ENCODE results near the gene AHSG. TPM values are rescaled to one million over a fixed set of nuclear protein-coding genes. Genes with fewer than 3 reads are reported as not detected.

Gene AHSG
- total and polyA plus RNA-seq, 2 donors (not counting 1 experiment from before 2014, with no cell fraction given): not detected

DNA sequence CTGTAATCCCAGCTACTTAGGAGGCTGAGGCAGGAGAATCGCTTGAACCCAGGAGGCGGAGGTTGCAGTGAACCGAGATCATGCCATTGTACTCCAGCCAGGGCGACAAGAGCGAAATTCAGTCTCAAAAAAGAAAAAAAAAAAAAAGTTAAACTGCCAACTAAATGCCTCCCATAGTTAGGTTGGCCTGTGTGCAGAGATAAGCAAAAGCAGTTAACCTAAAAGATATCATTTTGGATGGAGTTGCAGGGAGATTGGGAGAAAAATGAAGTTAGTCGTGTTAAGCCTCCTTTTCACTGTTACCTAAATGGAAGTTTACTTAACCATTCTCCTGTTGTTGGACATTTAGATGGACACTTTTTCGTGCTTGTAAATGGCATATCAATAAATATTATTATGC is 15.9 kb downstream of the AHSG start:
- no peaks in the 10 kb centered on the region for H3K4me1 Mint-ChIP-seq
- no peaks in the 10 kb centered on the region for H3K4me1 ChIP-seq (ENCODE audit: control insufficient read depth in 2 of 2, insufficient read depth in 2 of 2, low read length in 2 of 2)
- no peak overlapping the region for H3K4me3 Mint-ChIP-seq
- peaks cover 15% of the 10 kb centered on the region for H3K27me3 Mint-ChIP-seq
- H3K9me3 Mint-ChIP-seq (ENCODE audit: insufficient read depth): no peaks in the 10 kb centered on the region
- ATAC-seq (ENCODE audit: low read depth) (no peak), DNase-seq (no peak)
- no peaks in the 10 kb centered on the region for H3K36me3 ChIP-seq (replicated peaks in 1 of 2; ENCODE audit: control extremely low read depth in 1 of 2, control insufficient read depth in 1 of 2, extremely low read depth in 1 of 2, insufficient read depth in 2 of 2, low read length in 1 of 2)
- intact Hi-C loops (cut with micrococcal nuclease): no loop called here
- WGBS (ENCODE audit: insufficient coverage): no CpG with 5 or more reads among the region's 7 CpGs
- H3K27me3 ChIP-seq (replicated peaks in 1 of 4; ENCODE audit: control extremely low read depth in 1 of 4, control insufficient read depth in 3 of 4, insufficient read depth in 4 of 4, low read length in 3 of 4): peaks cover 0 to 6% (median 0%) of the 10 kb centered on the region in 4 experiments
- no peak overlapping the region for H2AFZ ChIP-seq (ENCODE audit: insufficient read depth, low read depth, low read length, poor library complexity, severe bottlenecking)
- H4K20me1 ChIP-seq (ENCODE audit: control insufficient read depth, insufficient read depth, low read length, poor library complexity, severe bottlenecking): no peaks in the 10 kb centered on the region
- H3K4me2 ChIP-seq (replicated peaks; ENCODE audit: low read depth, low read length, poor library complexity, severe bottlenecking): no peak overlapping the region
- no peak overlapping the region for H3K27ac ChIP-seq (ENCODE audit: low read length in 2 of 2)
- CTCF ChIA-PET: no interaction called here
- no peaks in the 10 kb centered on the region for H3K9me3 ChIP-seq (ENCODE audit: control extremely low read depth in 1 of 3, control insufficient read depth in 2 of 3, insufficient read depth in 1 of 3, low read length in 2 of 3)
- H3K79me2 ChIP-seq (ENCODE audit: control insufficient read depth, insufficient read depth, low read length): no peaks in the 10 kb centered on the region
- POLR2A ChIA-PET: no interaction called here
- no peak overlapping the region for H3K27ac Mint-ChIP-seq
- TF ChIP-seq CTCF (IDR thresholded peaks at IDR 0.05) (no peak), EZH2 (IDR thresholded peaks at IDR 0.05; ENCODE audit: borderline replicate concordance, insufficient read depth, low read depth, low read length, poor library complexity, severe bottlenecking) (no peak)
- no peak overlapping the region for H3K9ac ChIP-seq (ENCODE audit: low read length)
- H3K4me3 ChIP-seq (ENCODE audit: control extremely low read depth in 1 of 5, extremely low read depth in 1 of 5, insufficient read depth in 1 of 5, low read depth in 2 of 5, low read length in 4 of 5): no peak overlapping the region

DNA sequence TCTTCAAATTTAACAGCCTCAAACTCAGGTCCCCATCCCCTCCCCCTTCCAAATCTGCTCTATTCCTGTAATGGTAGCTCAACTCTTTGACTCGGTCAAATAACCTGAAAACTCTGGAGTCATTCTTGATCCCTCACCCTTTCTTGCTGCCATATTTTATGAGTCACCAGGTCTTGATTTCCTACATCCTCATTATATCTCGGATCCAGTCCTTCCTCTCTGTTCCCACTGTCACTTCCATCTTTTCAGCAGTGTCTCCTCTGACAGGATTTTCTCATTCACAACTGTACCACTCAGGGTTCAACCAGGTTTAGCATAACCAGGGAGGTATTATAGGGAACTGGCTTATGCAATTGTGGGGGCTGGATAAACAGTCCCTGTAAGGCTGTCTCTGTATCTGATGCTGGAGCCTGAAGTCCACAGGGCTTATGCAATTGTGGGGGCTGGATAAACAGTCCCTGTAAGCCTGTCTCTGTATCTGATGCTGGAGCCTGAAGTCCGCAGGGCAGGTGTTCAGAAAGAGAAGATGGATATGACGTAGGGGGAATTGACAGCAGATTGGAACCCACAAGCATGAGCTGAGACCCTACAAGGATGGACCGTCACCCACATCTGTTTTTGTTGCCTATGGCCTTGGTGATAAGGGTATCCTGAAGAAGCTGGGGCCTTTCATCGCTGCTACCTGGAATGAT is 18.2 kb downstream of the AHSG start:
- Histone ChIP-seq H3K27ac (ENCODE audit: low read length in 2 of 2) (no peak overlapping the region), H3K4me2 (replicated peaks; ENCODE audit: low read depth, low read length, poor library complexity, severe bottlenecking) (no peak overlapping the region), H3K9ac (ENCODE audit: low read length) (no peak overlapping the region), H3K36me3 (replicated peaks in 1 of 2; ENCODE audit: control extremely low read depth in 1 of 2, control insufficient read depth in 1 of 2, extremely low read depth in 1 of 2, insufficient read depth in 2 of 2, low read length in 1 of 2) (no peaks in the 10 kb centered on the region), H3K4me1 (ENCODE audit: control insufficient read depth in 2 of 2, insufficient read depth in 2 of 2, low read length in 2 of 2) (no peaks in the 10 kb centered on the region), H4K20me1 (ENCODE audit: control insufficient read depth, insufficient read depth, low read length, poor library complexity, severe bottlenecking) (no peaks in the 10 kb centered on the region), H3K4me3 (ENCODE audit: control extremely low read depth in 1 of 5, extremely low read depth in 1 of 5, insufficient read depth in 1 of 5, low read depth in 2 of 5, low read length in 4 of 5) (no peak overlapping the region), H3K9me3 (ENCODE audit: control extremely low read depth in 1 of 3, control insufficient read depth in 2 of 3, insufficient read depth in 1 of 3, low read length in 2 of 3) (no peaks in the 10 kb centered on the region), H3K79me2 (ENCODE audit: control insufficient read depth, insufficient read depth, low read length) (no peaks in the 10 kb centered on the region), H2AFZ (ENCODE audit: insufficient read depth, low read depth, low read length, poor library complexity, severe bottlenecking) (no peak overlapping the region), H3K27me3 (replicated peaks in 1 of 4; ENCODE audit: control extremely low read depth in 1 of 4, control insufficient read depth in 3 of 4, insufficient read depth in 4 of 4, low read length in 3 of 4) (no peaks in the 10 kb centered on the region)
- no peak overlapping the region for H3K27ac Mint-ChIP-seq
- no peak for TF ChIP-seq CTCF (IDR thresholded peaks at IDR 0.05)
- TF ChIP-seq EZH2 (IDR thresholded peaks at IDR 0.05; ENCODE audit: borderline replicate concordance, insufficient read depth, low read depth, low read length, poor library complexity, severe bottlenecking): no peak
- 97% methylated on average over 5 of the region's 6 CpGs for WGBS (ENCODE audit: insufficient coverage)
- ChIA-PET POLR2A (no interaction called here), CTCF (interaction anchor here (4.3 kb wide), 1 partner anchor 15 kb away, joined by 38 read pairs; no protein-coding TSS in a partner anchor)
- no peak for ATAC-seq (ENCODE audit: low read depth)
- no peak for DNase-seq
- no peaks in the 10 kb centered on the region for H3K9me3 Mint-ChIP-seq (ENCODE audit: insufficient read depth)
- peaks cover 15% of the 10 kb centered on the region for H3K27me3 Mint-ChIP-seq
- intact Hi-C loops (cut with micrococcal nuclease): no loop called here
- no peak overlapping the region for H3K4me3 Mint-ChIP-seq
- H3K4me1 Mint-ChIP-seq: no peaks in the 10 kb centered on the region

Data from B cell (primary cell).